GM10248 (cell line): ENCODE results near the gene CAPN11.

ENCODE experiments used
- CTCF ChIA-PET: fragments of 300-600 bp; sonication (Branson Sonifier 250); formaldehyde crosslinking; extraction: SDS; loops from one replicate; lab custom pipeline; 2021; ENCODE audit warnings: antibody characterized with exemption; lab: Yijun Ruan, JAX
- POLR2A ChIA-PET: fragments of 350-650 bp; sonication (Branson Sonifier 250); formaldehyde crosslinking; extraction: SDS; loops from one replicate; lab custom pipeline; 2020; ENCODE audit warnings: antibody characterized with exemption; lab: Yijun Ruan, JAX
- DNase-seq: peaks from one replicate; pipeline ENCODE4 v3.0.0; 2012; ENCODE audit errors: extremely low spot score
- CTCF ChIP-seq: IDR thresholded peaks from 2 replicates; pipeline ENCODE4 v1.5.1; 2012; ENCODE audit warnings: mild to moderate bottlenecking, low read depth; ENCODE audit errors: extremely low read depth, missing control alignments, control extremely low read depth

Gene CAPN11

GRCh38 chr6:44113414-44113813 is 45.2 kb upstream of the CAPN11 start:
- DNase-seq = no peak
- CTCF ChIA-PET = interaction anchor here (2.3 to 15.0 kb wide), 2 partner anchors 8 to 15 kb away, joined by 6 to 110 read pairs; no protein-coding TSS in a partner anchor
- POLR2A ChIA-PET = no interaction called here
- peak; percentile 12 for TF ChIP-seq CTCF

GRCh38 chr6:44115866-44116265 is 42.8 kb upstream of the CAPN11 start:
- TF ChIP-seq CTCF = no peak
- CTCF ChIA-PET = interaction anchor here (0.8 to 15.0 kb wide), 4 partner anchors 18 to 41 kb away, joined by 3 to 110 read pairs (median 5); no protein-coding TSS in a partner anchor

GRCh38 chr6:44116641-44117382 is 41.8 kb upstream of the CAPN11 start:
- TF ChIP-seq CTCF = no peak
- no peak for DNase-seq
- CTCF ChIA-PET = interaction anchor here (0.8 to 15.0 kb wide), 5 partner anchors 19 to 121 kb away, joined by 3 to 110 read pairs (median 3); no protein-coding TSS in a partner anchor
- POLR2A ChIA-PET = no interaction called here

More at GRCh38 chr6:44115866-44116265, 42.8 kb upstream of the CAPN11 start:
- POLR2A ChIA-PET = no interaction called here
- DNase-seq = no peak

- no peak for TF ChIP-seq CTCF
- CTCF ChIA-PET = interaction anchor here (0.8 to 15.0 kb wide), 8 partner anchors 8 to 348 kb away, joined by 3 to 110 read pairs (median 4); no protein-coding TSS in a partner anchor
- DNase-seq = no peak
- POLR2A ChIA-PET = no interaction called here
Measured at GRCh38 chr6:44117397-44118128, 41.1 kb upstream of the CAPN11 start.

- ChIA-PET CTCF (interaction anchor here (1.2 to 15.0 kb wide), 2 partner anchors 12 to 22 kb away, joined by 3 to 110 read pairs; no protein-coding TSS in a partner anchor), POLR2A (no interaction called here)
- DNase-seq = no peak
- no peak for TF ChIP-seq CTCF
Measured at GRCh38 chr6:44119704-44120262, 38.8 kb upstream of the CAPN11 start.

- no peak for DNase-seq
- ChIA-PET CTCF (interaction anchor here (0.6 to 2.8 kb wide), 5 partner anchors 8 to 192 kb away, joined by 3 to 8 read pairs (median 5); partner anchors contain the start of gene AARS2), POLR2A (no interaction called here)
Measured at GRCh38 chr6:44120692-44121443, 37.8 kb upstream of the CAPN11 start.

More at GRCh38 chr6:44120692-44121443, 37.8 kb upstream of the CAPN11 start:
- no peak for TF ChIP-seq CTCF
